ENCODE results near the gene ZNF540.
A peak's percentile ranks its signal among the peaks of the same experiment; 100 is the strongest.

The ZNF540 gene

DNA sequence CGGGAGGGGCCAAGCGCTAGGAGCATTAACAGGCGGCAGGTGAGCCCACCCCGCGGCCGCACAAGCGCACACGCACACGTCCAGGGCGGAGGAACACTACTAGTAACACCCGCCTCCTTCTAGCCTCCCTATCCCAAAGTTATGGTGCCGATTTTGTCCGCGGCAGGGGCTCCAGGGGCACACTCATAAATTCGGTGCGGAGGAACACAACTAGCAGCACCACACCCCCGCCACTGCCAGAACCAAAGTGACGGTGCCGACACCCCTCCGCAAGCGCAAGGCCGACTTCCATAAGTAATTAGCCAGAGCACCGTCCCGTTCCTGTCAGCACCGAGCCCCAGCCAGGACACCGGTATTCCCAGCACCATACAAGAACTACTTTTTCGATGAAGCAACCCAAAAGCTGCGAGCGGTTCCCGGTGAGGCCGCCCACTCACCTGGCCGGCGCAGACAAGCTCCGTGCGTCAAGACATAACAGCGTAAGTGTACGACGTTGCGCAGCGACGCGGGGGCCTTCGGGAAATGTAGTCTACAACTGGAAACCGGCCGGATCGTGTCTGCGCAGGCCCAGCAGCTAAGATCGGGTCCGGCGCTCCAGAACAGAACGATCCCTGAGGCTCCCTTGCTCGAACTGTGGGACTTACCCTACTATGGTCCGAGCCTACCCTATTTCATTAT is at the start of gene ZNF540, which contains the start of gene ZNF571:
ZNF540 (plus strand) TSS at position 573 of the 678 bp plus-strand sequence. CDS start 3,572 bp downstream, outside the sequence.
ZNF571 (minus strand) TSS at position 489 of the 678 bp plus-strand sequence. CDS start 8,116 bp downstream, outside the sequence.
- peak within 1 kb of the TSS; percentile 93 for H3K4me3 ChIP-seq (ENCODE audit: low read depth, low read length)
- no peak for TF ChIP-seq CTCF (conservative IDR thresholded peaks at IDR 0.05; ENCODE audit: low read depth, low read length)
- peak; percentile 97 for DNase-seq (ENCODE audit: low read depth)

DNA sequence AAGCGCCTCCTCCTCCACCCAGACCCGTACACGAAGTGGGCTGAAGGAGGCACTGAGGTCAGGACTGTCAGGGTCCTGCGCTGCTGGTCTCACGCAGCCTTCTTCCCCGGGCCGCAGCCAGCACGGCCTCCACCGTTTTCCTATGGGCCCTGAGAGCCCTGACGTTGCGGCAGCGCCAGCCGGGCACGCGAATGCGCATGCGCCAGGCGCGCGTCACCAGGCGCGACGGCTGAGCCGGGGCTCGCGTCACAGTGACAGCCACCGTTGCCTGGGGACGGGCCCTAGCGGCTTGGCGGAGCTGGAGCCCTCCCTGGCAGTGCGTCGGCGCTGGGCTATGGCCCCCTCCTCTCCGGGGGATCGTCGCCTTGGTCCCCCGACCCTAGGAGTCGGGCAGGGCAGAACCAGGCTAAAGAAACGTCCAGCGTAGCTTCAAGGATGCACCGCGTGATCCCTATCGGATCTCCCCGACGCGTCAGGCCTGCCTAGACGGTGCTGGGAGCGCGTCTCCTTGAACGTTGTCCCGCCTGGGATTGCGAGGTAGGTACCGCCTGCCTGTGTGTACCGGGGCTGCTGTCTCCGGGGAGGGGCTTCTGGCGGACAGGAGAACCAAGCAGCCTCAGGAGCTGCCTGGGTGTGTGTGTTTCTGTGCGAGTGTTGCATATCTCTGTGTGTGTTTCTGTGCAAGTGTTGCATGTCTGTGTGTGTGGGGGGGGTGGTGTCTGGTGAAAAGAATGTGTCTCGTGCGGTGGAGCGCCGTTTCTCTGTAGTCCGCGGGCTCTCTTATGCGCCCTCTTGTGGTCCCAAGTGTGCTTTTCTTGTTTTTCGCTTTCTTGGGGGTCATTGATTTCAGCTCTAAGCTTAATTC is 43.3 kb upstream of the ZNF540 start:
- DNase-seq (ENCODE audit: low read depth): peak; percentile 78
- TF ChIP-seq CTCF (conservative IDR thresholded peaks at IDR 0.05; ENCODE audit: low read depth, low read length): peak; percentile 72
- peak overlapping the region; percentile 87 for H3K4me3 ChIP-seq (ENCODE audit: low read depth, low read length)

GRCh38 chr19:37563518-37563917 is 31.2 kb upstream of the ZNF540 start:
- no peak for DNase-seq (ENCODE audit: low read depth)
- no peak overlapping the region for H3K4me3 ChIP-seq (ENCODE audit: low read depth, low read length)
- no peak for TF ChIP-seq CTCF (conservative IDR thresholded peaks at IDR 0.05; ENCODE audit: low read depth, low read length)

DNA sequence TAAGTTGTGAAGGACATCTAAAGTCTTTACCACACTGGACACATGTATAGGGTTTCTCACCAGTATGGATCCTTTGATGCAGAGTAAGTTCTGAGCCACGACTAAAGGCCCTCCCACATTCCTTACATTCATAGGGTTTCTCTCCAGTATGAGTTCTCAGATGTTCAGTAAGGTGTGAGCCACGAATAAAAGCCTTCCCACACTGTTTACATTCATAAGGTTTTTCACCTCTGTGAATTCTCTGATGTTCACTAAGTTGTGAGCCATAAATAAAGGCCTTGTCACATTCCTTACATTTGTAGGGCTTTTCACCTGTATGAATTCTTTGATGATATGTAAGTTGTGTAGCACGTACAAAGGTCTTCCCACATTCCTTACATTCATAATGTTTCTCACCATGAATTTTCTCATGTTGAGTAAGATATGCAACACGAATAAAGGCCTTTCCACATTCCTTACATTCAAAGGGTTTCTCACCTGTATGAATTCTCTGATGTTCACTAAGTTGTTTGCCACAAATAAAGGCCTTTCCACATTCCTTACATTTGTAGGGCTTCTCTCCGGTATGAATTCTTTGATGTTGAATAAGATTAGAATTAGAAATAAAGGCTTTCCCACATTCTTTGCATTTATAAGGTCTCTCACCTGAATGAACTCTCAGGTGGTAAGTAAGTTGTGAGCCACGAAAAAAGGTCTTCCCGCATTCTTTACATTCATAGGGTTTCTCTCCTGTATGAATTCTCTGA is 29.9 kb upstream of the ZNF540 start:
- no peak for DNase-seq (ENCODE audit: low read depth)
- H3K4me3 ChIP-seq (ENCODE audit: low read depth, low read length): no peak overlapping the region
- no peak for TF ChIP-seq CTCF (conservative IDR thresholded peaks at IDR 0.05; ENCODE audit: low read depth, low read length)

- no peak for DNase-seq (ENCODE audit: low read depth)
- TF ChIP-seq CTCF (conservative IDR thresholded peaks at IDR 0.05; ENCODE audit: low read depth, low read length): no peak
- no peak overlapping the region for H3K4me3 ChIP-seq (ENCODE audit: low read depth, low read length)
Observed at GRCh38 chr19:37565370-37565669, 29.4 kb upstream of the ZNF540 start.

- DNase-seq (ENCODE audit: low read depth): peak; percentile 56
- TF ChIP-seq CTCF (conservative IDR thresholded peaks at IDR 0.05; ENCODE audit: low read depth, low read length): no peak
- H3K4me3 ChIP-seq (ENCODE audit: low read depth, low read length): no peak overlapping the region
Observed at GRCh38 chr19:37572203-37572602, 22.5 kb upstream of the ZNF540 start.

Data from choroid plexus epithelial cell (primary cell).